HG03064 (cell line): ENCODE measurements around the gene CHRM5.
"Not testable (repeated sequence)": the region's sequence is repeated elsewhere in the genome, so short reads cannot be mapped to it uniquely, and the experiment has no call there.

Source experiments
- ATAC-seq: cut with Tn5 transposase; IDR thresholded peaks from one replicate; pipeline ENCODE4 v1.9.1; 2021; ENCODE audit warnings: low read depth; ENCODE audit not compliant: unreplicated experiment

Gene CHRM5

DNA sequence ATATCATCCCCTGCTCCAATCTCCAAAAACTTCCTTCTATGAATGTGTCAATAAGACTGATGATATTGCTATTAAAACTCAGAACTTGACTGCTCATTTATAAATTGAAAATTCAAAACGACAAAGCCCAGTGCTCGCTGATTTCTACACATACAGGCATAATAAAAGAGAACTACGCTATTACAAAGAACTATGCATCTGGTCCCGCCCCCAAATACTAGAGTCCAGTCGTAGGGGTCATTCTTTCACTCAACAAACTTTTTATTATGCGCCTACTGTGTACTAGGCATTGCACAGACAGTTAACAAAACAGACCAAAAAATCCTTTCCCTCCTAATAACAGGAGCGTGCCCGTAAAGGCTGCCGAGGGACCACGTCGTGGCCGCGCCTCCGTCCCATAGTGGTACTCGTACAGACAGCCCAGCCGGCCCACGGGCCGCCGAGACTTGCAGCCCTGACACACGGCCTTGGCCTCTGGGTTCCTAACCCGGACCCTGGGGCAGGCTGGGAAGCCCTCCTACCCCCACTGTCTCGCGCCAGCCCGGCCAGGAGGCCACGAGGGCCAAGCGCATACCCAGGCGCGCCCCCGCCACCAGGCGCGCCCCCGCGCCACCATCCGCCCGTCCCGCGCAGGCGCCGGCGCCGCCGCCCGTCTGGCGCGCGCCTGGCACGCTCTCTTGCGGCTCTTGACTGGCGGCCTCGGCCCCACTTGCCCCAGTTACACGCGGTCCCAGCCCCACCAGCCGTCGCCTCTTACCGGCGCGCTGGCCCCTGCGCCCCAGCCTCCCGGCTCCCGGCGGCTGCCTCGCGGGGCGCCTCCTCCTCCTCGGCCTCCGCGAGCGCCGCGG lies 70.0 kb downstream of the CHRM5 start:
- peak; percentile 65 for ATAC-seq

DNA sequence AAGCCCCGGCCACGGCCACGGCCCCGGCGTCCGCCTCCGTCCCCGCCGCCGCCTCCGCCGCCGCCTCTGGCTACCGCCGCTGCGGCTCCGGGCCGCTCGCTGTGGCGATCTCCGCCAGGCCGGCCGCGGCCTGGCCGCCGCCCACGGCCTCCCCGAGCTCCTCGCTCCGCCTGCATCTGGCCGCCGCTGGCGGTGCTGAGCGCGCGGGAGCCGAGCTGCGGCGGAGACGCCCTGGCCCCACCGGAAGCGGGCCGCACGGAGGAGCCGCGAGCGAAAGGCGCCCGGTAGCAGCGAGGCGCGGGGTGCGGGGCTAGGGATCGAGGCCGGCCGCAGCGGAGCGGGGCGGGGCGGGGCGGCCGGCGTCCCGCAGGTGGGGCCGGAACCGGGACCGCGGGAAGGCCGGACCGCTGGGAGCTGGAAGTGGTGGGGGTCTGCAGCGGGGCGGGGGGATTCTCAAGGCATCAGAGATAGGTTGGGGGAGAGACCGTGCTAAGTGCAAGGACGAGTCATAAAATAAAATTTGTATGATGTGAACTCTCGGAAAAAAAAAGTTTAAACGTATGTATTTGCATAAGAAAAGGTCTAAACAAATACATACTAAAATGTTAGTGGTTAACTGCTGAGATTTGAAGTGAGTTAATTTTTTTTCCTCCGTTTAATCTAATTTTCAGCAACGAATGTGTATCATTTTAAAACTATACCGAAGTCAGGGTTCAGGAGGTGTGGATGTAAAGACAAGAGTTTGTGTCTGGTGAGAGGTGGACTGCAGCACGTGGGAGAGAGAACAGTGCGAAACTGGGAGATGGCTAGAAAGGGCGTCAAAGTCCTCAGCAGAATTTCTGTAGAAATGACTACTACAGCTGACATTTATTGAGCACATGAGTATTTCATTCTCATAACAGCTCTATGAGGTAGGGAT lies 70.8 kb downstream of the CHRM5 start, which contains the start of gene AVEN:
AVEN (minus strand) TSS at position 334 of the 919 bp plus-strand sequence; CDS start at position 176, 158 bp downstream.
- peak; percentile 51 for ATAC-seq

DNA sequence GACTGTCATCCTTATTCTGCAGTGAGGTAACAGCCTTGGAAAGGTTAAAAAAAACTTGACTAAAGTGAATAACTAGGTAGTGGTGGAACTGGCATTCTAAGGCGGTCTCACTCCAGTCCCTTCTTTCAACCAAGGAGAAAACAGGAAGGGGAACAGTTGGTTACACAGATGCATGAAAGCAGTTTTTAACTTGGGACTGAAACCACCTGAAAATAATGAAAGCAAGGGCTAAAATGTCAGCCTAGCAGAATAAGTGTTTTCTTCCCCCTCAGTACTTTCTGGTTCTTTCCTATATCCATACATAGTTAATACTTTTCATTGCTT lies 71.5 kb downstream of the CHRM5 start:
- ATAC-seq, result no peak

DNA sequence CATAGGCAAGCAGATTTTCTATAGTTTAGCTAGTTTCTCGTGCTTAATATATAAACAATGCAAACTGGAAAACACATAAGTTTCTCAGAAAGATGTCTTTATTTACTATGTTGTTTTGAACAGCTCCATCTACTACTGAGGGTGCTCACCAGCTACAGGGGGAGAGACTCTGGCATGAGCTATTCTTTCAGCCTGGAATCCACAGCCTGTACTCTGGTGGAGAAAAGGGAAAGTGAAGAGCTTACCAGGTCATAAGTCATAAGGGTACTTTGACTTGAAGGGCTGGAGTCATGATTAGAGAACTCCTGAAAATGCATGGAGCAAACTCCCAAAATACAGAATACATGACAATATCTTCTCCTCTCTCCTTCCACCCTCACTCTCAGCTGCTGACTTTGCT lies 75.1 kb downstream of the CHRM5 start:
- no peak for ATAC-seq

DNA sequence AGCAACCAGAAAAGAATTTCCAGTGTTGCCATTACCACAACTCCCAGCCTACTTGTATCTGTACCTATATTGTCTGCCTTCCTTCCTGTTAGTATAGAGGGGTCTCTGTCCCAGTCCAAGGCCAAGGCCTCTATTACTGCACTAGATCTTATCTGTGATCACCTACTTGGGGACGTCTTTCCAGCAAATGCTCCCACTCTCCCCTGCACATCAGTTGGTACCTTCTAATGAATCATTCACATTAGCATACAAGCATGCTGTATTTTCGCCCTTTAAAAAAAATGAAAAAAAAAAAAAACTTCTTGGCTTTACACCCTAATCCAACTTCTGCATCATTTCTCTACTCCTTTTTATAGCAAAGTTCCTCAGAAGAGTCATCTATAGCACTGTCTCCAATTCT lies 75.5 kb downstream of the CHRM5 start:
- ATAC-seq, result no peak

DNA sequence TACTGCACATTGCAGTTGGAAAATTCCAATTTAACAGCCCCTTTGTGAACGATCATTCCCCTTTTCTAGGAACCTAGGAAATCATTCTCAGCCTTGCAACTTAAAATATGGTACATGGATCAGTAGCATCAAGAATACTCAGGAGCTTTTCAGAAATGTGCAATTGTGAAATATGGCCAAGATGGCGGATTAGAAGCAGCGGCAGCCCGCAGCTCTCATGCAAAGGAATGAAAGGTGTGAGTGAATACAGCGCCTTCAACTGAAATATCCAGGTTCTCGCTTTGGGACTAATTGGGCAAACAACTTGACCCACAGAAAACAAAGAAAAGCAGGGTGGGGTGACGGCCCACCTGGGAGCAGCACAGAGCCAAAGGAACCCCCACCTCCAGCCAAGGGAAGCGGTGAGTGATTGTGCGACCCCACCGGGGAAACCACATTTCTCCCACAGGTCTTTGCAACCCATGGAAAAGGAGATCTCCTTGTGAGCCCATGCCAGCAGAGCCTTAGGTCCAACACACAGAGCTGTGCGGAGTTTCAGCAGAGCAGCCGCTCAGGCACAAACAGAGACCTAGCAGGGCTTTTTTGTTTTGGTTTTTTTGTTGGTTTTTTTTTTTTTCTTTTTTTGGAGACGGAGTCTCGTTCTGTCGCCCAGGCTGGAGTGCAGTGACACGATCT lies 78.3 kb downstream of the CHRM5 start:
- ATAC-seq, result no peak

DNA sequence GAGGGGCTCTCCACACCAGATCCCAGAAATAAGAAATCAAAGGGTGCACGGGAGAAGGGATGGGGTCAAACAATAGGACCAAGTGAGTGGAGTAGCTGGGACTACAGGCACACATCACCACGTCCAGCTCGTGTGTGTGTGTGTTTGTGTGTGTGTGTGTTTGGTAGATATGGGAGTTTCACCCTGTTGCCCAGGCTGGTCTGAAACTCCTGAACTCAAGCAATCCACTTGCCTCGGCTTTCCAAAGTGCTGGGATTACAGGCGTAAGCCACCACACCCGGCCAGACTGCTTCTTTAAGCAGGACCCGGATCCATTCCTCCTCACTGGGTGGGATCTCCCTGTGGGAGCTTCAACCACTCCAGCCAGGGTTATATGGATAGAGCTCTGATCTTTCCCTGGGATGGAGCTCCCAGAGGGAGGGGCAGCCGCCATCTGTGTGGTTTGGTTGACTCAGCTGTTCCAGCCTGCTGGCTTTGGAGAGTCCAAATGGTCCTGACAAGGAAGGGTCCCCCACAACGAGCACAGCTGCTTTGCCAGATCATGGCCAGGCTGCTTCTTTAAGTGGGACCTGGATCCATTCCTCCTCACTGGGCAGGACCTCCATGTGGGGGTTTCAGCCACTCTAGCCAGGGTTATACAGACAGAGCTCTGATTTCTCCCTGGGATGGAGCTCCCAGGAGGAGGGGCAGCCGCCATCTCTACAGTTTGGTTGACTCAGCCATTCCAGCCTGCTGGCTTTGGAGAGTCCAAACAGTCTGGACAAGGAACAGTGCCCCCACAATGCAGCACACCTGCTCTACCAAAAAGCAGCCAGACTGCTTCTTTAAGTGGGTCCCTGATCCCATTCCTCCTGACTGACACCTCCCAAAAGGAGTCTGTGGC lies 79.8 kb downstream of the CHRM5 start:
- ATAC-seq, result no peak

DNA sequence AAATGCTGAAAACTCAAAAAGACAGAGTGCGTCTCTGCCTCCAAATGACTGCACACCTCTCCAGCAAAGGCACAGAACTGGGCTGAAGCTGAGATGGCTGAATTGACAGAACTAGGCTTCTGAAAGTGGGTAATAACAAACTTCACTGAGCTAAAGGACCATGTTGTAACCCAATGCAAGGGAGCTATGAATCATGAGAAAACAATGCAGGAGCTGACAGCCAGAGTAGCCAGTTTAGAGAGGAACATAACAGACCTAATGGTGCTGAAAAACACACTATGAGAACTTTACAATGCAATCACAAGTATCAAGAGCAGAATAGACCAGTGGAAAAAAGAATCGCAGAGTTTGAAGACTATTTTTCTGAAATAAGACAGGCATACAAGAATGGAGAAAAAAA lies 80.8 kb downstream of the CHRM5 start:
- no peak for ATAC-seq

DNA sequence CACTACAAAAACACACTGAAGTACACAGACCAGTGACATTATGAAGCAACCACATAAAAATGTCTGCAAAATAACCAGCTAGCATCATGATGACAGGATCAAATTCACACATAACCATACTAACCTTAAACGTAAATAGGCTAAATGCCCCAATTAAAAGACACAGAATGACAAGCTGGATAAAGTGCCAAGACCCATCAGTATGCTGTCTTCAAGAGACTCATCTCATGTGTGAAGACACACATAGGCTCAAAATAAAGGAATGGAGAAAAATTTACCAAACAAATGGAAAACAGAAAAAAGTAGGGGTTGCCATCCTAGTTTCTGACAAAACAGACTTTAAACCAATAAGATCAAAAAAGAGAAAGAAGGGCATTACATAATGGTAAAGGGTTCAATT lies 82.1 kb downstream of the CHRM5 start:
- ATAC-seq, result not testable (repeated sequence)

DNA sequence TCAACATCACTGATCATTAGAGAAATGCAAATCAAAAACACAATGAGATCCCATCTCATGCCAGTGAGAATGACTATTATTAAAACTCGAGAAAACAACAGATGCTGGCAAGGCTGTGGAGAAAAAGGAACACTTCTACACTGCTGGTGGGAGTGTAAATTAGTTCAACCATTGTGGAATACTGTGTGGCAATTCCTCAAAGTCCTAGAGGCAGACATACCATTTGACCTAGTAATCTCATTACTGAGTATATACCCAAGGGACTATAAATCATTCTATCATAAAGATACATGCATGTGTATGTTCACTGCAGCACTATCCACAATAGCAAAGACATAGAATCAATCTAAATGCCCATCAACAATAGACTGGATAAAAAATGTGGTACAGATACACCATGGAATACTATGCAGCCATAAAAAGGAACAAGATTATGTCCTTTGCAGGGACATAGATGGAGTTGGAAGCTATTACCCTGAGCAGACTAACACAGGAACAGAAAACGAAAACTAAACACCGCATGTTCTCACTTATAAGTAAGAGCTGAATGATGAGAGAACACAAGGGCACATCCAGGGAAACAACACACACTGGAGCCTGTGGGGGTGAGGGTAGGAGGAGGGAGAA lies 85.9 kb downstream of the CHRM5 start:
- no peak for ATAC-seq

DNA sequence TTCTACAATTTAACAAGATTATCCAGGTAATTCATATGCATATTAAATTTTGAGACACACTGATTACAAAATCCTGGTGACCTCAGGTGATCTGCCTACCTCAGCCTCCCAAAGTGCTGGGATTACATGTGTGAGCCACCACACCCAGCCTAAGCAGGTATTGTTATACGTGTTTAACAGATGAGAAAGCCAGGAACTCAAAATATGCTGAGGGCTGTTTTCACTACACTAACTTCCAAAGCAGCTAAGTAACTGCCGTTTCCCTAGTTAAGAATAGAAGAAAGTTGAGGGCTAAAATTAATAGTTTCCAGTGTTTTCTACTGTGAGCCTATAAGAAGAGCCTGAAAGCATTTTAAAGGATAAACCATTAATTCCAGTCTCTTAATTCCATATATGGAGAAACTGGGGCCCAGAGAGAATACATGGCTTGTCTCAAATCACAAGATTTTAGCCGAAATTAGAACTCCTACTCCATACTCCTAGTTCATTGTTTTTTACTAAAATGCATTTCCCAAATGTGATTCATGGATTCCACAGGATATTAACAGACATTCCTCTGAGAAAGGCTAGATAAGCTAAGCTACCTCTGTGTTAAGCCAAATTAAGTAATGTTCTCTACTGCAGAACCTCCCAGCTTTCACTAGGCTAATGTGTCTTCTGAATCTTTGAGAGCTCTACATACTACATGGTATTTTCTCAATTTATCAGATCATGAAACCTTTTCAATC lies 87.7 kb downstream of the CHRM5 start:
- ATAC-seq, result no peak

DNA sequence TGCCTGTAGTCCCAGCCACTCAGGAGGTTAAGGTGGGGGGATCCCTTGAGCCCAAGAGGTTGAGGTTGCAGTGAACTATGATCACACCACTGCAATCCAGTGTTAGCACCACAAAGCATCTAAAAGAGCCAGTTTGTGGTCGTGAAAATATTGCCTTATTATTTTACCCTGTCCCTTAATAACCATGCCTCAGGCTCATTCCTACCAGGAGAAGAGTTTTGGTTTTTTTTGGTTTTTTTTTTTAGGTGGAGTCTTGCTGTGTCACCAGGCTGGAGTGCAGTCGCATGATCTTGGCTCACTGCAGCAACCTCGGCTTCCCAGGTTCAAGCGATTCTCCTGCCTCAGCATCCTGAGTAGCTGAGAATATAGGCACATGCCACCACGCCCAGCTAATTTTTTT lies 88.6 kb downstream of the CHRM5 start:
- ATAC-seq, result no peak

DNA sequence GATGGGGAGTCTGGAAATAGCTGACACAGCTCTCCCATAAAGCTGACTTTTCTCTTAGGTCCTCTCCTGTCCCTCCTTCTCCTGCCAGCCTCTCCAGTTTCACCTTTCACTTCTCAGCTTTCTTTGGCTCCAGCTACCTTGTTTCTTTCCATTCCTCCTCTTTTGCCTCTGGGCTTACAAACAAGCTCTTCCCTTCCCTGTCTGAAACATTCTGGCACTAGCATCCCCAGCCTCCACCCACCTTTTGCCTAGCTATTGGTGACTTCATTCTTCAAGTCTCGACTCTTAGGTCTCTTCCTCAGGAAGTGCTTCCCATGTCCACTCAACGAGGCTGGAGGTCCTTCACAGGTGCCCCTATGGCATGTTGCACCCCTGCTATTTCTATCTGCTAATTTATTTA lies 91.2 kb downstream of the CHRM5 start:
- ATAC-seq, result no peak

DNA sequence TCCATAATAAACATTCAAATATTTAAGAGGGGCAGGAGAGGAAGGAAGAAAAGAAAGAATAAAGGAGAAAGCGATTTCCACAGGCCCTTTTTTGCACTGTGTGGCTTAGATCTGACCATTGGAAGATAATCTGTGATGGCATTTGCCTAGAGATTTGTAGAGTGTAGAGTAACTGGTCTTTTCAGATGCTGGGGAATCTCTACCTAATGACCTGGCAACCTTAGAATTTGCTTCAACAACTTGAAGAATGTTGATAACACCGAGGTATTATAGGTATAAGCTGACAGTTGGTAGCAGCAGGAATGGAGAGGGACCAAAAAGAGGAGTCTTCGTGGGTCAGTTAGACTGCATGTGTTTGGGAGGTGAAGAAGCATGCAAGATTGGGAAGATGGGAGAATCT lies 91.6 kb downstream of the CHRM5 start:
- no peak for ATAC-seq

DNA sequence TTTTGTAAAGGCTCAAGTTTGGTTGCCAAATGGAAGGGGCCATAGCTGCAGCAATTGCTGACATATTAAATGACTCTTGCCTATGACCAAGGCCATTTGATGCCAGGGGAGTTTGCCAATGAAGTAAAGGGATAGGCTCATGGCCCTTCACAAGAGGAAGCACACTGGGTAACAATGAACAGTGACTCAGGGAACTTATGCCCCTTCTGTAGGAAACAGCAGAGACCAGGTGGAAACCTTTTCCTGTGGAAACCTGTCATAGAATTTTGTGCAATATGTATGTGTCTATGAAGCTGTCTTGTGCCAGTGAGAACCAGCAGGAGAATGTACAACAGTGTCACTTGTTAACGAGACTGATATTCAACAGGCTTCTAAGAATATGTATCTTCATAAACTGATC lies 96.1 kb downstream of the CHRM5 start:
- ATAC-seq, result no peak

DNA sequence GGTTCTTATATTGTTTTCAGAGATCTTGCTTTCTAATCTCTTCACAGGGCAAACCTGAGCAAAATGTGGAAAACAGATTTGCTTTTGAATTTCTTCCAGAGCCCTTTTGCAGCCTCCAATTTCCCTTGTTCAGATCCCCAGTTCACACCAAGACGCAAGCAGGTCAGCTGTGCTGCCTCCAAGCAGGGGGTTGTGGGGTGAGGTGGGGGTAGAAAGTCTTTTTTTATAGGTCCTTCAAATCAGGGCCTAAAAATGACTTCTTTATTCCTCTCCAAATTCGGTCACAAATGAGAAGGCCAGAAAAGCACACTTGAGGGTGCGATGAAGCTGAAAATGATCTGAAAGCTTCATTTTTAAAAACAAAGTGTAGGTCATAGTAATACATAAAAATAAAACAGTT lies 97.0 kb downstream of the CHRM5 start:
- no peak for ATAC-seq

DNA sequence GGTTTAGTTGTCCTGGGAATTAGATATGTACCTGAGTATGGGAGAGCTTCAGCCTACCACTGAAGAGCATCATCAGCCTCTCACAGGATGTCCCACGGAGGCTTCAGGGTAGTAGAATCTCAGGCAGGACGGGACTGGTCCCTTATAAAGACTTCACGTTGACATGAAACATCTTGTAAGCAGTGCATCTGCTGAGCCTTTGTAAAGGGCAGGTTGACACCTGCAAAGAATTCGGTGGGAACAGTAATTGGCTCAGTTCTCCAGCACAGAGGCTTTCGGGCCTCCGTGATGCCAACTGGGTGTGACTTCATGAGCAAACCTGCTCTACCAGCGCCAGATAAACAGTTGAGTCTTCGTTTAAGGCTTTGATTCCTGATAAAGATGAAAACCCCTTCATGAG lies 97.6 kb downstream of the CHRM5 start:
- no peak for ATAC-seq

DNA sequence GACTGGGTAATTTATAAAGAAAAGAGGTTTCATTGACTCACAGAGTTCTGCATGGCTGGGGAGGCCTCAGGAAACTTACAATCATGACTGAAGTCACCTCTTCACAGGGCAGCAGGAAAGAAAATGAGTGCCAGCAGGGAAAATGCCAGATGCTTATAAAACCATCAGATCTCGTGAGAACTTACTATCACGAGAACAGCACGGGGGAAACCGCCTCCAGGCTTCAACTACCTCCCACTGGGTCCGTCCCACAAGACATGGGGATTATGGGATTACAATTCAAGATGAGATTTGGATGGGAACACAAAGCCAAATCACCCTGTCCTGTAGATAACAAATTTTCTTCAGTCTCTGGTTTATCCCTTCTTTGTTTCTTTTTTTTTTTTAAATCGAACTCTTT lies 101.7 kb downstream of the CHRM5 start:
- no peak for ATAC-seq

DNA sequence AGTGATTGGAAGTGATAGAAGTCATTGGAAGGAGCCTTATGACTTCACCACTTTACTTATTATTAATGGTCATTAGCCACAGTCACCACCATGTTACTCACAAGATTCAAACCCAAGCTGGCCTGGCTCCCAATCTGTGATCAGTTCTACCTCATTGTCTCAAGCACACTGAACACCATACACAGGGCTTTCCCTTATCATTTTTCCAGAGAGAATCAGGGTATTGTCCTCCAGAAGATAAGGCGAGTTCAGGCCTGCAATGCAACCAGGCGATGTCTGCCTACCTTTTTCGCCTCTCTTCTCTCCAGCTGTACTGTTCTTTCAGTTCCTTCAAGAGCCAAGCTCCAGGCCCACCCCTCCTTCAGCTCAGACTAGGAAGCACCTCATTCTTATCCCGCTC lies 108.5 kb downstream of the CHRM5 start:
- ATAC-seq, result no peak
